ENCODE measurements around the gene FOXI2.

GRCh38 chr10:127790066-127790624, 53.2 kb downstream of the FOXI2 start:
- TF ChIP-seq CTCF (IDR thresholded peaks at IDR 0.05) (no peak), POLR2A (IDR thresholded peaks at IDR 0.05) (no peak)
